ENCODE data around the gene PLCB1.

DNA sequence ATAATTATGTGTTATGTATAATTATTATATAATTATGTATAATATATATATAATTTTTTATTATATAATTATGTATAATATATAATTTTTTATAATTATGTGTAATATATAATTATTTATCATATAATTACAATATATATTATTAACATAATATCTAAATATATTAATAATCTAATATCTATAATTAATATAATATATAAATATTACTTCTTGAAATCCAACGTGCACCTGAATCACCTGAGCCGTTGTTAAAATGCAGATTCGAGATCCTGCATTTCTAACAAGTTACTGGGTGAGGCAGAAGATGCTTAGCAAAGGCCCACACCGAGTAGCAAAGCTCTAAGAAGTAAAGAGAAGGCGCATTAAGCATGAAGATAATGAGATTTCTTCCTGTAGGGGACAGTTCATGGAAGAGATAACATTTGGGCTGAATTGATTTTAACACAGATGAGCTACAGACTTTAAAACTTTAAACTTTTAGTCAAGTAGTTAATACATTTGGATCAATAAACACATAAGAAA lies 530.4 kb downstream of the PLCB1 start:
- TF ChIP-seq, protein P1, sequence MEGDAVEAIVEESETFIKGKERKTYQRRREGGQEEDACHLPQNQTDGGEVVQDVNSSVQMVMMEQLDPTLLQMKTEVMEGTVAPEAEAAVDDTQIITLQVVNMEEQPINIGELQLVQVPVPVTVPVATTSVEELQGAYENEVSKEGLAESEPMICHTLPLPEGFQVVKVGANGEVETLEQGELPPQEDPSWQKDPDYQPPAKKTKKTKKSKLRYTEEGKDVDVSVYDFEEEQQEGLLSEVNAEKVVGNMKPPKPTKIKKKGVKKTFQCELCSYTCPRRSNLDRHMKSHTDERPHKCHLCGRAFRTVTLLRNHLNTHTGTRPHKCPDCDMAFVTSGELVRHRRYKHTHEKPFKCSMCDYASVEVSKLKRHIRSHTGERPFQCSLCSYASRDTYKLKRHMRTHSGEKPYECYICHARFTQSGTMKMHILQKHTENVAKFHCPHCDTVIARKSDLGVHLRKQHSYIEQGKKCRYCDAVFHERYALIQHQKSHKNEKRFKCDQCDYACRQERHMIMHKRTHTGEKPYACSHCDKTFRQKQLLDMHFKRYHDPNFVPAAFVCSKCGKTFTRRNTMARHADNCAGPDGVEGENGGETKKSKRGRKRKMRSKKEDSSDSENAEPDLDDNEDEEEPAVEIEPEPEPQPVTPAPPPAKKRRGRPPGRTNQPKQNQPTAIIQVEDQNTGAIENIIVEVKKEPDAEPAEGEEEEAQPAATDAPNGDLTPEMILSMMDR (IDR thresholded peaks at IDR 0.05; ENCODE audit: poor library complexity): no peak
- TF ChIP-seq EZH2phosphoT487 (IDR thresholded peaks at IDR 0.05; ENCODE audit: low read depth, severe bottlenecking, unreplicated experiment) (no peak), EZH2 (IDR thresholded peaks at IDR 0.05; ENCODE audit: borderline replicate concordance) (no peak)

All from hepatocyte (in vitro differentiated cells).